GM12865 (cell line): ENCODE measurements around the gene RFT1.

Experiments used
- DNase-seq: peaks from one replicate; pipeline ENCODE4 v3.0.0; 2010; ENCODE audit warnings: low read depth
- H3K4me3 ChIP-seq: 2 replicates; pipeline ENCODE4 v1.5.1; 2011; ENCODE audit warnings: mild to moderate bottlenecking, low read depth, low read length, control low read depth
- CTCF ChIP-seq: IDR thresholded peaks from 2 replicates; pipeline ENCODE4 v1.5.1; 2011; ENCODE audit warnings: low read length, control low read depth, low read depth, inconsistent platforms; ENCODE audit not compliant: insufficient read depth; ENCODE audit errors: missing control alignments

Gene RFT1

GRCh38 chr3:53130179-53131061 lies at the start of gene RFT1:
TSS of gene RFT1 (minus strand) at chr3:53130435. CDS start at chr3:53130400, 35 bp downstream.
- peak within 1 kb of the TSS; percentile 90 for H3K4me3 ChIP-seq
- TF ChIP-seq CTCF, result no peak
- peak; percentile 98 for DNase-seq

- no peak for TF ChIP-seq CTCF
- no peak overlapping the region for H3K4me3 ChIP-seq
These were observed 49.3 kb upstream of the RFT1 start for GRCh38 chr3:53179580-53179979.

GRCh38 chr3:53178246-53178645 lies 48.0 kb upstream of the RFT1 start:
- TF ChIP-seq CTCF, result no peak
- DNase-seq, result no peak
- no peak overlapping the region for H3K4me3 ChIP-seq

More at GRCh38 chr3:53179580-53179979, 49.3 kb upstream of the RFT1 start:
- DNase-seq, result no peak

GRCh38 chr3:53175613-53176540 lies 45.6 kb upstream of the RFT1 start:
- DNase-seq, result no peak
- H3K4me3 ChIP-seq, result no peak overlapping the region
- TF ChIP-seq CTCF, result no peak

- peak; percentile 80 for DNase-seq
- peak; percentile 32 for TF ChIP-seq CTCF
- peak overlapping the region; percentile 17 for H3K4me3 ChIP-seq
These were observed 44.4 kb upstream of the RFT1 start for GRCh38 chr3:53174346-53175250.

GRCh38 chr3:53173107-53173506 lies 42.9 kb upstream of the RFT1 start:
- no peak overlapping the region for H3K4me3 ChIP-seq
- no peak for DNase-seq
- TF ChIP-seq CTCF, result no peak
